B cell (primary cell): ENCODE measurements around the gene ARFGAP1.

Source experiments
- CTCF ChIP-seq: fragments of 200-600 bp; IDR thresholded peaks from one replicate; pipeline ENCODE4 v1.8.0; 2022; ENCODE audit warnings: antibody characterized with exemption, mild to moderate bottlenecking
- EZH2 ChIP-seq: IDR thresholded peaks from 2 replicates; pipeline ENCODE4 v1.6.1; 2012; ENCODE audit warnings: borderline replicate concordance, low read depth, mild to moderate bottlenecking, moderate library complexity, low read length; ENCODE audit not compliant: insufficient read depth, poor library complexity, severe bottlenecking

GRCh38 chr20:63261060-63261794, 11.4 kb upstream of the ARFGAP1 start:
- TF ChIP-seq CTCF (no peak), EZH2 (no peak)
